ENCODE measurements around the gene POLA2.

POLA2 gene

DNA sequence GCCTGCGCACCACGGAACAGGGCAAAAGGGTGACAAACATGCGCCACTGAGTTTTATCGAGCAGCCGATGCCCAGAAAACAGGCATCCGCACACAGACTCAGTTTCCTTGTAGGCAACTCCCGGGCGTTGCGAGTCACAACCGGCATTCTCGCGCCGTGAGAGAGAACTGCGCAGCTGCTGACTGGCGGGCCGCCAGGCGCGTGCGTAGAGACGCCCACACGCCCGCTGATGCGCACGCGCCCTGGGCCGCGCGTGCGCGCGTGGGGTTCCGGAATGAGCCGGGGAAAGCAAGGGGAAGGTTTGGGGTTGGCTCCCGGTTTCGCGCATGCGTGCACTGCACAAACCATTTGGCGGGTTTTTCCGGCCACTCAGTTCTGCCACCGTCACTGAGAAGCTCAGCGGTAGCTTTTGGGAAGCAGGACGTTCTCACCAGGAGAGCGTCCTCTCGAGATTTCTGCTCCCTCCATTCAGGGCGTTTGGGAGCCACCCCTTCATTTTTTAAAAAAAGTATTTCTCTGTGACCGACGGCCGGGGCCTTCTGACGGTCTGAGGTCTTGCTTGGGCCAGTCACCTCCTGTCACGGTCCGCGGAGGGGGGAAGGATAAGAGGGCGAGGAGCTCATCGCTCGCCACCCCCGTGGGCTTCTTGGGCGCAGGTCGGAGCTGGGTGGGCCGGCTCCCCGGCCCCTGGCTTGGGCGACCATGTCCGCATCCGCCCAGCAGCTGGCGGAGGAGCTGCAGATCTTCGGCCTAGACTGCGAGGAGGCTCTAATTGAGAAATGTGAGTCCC is at the start of gene POLA2:
POLA2 (plus strand) TSS at position 372 of the 790 bp plus-strand sequence; CDS start at position 703, 331 bp downstream.
- TF ChIP-seq MYC (IDR thresholded peaks at IDR 0.05; ENCODE audit: low read depth, low read length): peak; percentile 89
- TF ChIP-seq, protein P1, sequence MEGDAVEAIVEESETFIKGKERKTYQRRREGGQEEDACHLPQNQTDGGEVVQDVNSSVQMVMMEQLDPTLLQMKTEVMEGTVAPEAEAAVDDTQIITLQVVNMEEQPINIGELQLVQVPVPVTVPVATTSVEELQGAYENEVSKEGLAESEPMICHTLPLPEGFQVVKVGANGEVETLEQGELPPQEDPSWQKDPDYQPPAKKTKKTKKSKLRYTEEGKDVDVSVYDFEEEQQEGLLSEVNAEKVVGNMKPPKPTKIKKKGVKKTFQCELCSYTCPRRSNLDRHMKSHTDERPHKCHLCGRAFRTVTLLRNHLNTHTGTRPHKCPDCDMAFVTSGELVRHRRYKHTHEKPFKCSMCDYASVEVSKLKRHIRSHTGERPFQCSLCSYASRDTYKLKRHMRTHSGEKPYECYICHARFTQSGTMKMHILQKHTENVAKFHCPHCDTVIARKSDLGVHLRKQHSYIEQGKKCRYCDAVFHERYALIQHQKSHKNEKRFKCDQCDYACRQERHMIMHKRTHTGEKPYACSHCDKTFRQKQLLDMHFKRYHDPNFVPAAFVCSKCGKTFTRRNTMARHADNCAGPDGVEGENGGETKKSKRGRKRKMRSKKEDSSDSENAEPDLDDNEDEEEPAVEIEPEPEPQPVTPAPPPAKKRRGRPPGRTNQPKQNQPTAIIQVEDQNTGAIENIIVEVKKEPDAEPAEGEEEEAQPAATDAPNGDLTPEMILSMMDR (IDR thresholded peaks at IDR 0.05; ENCODE audit: low read depth, low read length): no peak
- TF ChIP-seq, protein P2, sequence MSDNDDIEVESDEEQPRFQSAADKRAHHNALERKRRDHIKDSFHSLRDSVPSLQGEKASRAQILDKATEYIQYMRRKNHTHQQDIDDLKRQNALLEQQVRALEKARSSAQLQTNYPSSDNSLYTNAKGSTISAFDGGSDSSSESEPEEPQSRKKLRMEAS (IDR thresholded peaks at IDR 0.05; ENCODE audit: low read depth, low read length): peak; percentile 90
- TF ChIP-seq POLR2A (IDR thresholded peaks at IDR 0.05; ENCODE audit: extremely low read depth, insufficient read length): peak; percentile 93
- peak within 1 kb of the TSS; percentile 97 for H3K4me3 ChIP-seq (ENCODE audit: low read depth, low read length)
- peak; percentile 97 for DNase-seq (ENCODE audit: low read depth)

DNA sequence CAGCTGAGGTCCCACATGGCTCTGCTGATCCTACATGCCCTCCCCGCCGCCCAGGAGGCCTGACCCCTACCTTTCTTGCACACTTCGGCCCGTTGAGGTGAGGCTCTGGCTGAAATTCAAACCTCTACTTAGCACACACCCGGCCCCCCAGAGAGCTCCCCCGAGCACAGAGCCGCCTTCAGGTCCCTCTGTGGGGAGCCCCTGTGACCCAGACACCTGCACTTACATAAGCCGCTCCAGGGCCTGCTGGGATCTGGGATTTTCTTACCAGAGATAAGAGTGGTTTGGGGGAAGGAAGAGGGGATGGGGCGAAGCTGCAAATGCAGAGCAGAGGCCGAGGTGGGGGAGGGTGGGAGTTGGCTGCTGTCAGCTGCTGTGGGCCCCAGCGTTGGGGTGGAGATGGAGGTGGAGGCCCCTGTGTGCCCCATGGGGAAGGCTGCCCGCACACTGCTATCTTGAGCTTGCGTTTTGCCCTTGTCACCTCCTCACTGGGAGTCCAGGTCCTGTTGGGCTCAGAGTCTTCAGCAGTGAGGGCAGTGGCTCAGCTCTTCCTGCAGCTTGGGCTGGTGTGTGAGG is 49.4 kb upstream of the POLA2 start:
- peak; percentile 88 for DNase-seq (ENCODE audit: low read depth)
- H3K4me3 ChIP-seq (ENCODE audit: low read depth, low read length): no peak overlapping the region
- no peak for TF ChIP-seq MYC (IDR thresholded peaks at IDR 0.05; ENCODE audit: low read depth, low read length)
- TF ChIP-seq POLR2A (IDR thresholded peaks at IDR 0.05; ENCODE audit: extremely low read depth, insufficient read length): peak; percentile 18
- TF ChIP-seq, protein P2 (IDR thresholded peaks at IDR 0.05; ENCODE audit: low read depth, low read length): no peak
- TF ChIP-seq, protein P1 (IDR thresholded peaks at IDR 0.05; ENCODE audit: low read depth, low read length): no peak

- H3K4me3 ChIP-seq (ENCODE audit: low read depth, low read length): peak overlapping the region; percentile 74
- DNase-seq (ENCODE audit: low read depth): peak; percentile 98
- TF ChIP-seq, protein P2 (IDR thresholded peaks at IDR 0.05; ENCODE audit: low read depth, low read length): peak; percentile 80
- peak; percentile 91 for TF ChIP-seq MYC (IDR thresholded peaks at IDR 0.05; ENCODE audit: low read depth, low read length)
- TF ChIP-seq POLR2A (IDR thresholded peaks at IDR 0.05; ENCODE audit: extremely low read depth, insufficient read length): peak; percentile 30
- TF ChIP-seq, protein P1 (IDR thresholded peaks at IDR 0.05; ENCODE audit: low read depth, low read length): no peak
These were observed 48.2 kb upstream of the POLA2 start for GRCh38 chr11:65213322-65214211.

DNA sequence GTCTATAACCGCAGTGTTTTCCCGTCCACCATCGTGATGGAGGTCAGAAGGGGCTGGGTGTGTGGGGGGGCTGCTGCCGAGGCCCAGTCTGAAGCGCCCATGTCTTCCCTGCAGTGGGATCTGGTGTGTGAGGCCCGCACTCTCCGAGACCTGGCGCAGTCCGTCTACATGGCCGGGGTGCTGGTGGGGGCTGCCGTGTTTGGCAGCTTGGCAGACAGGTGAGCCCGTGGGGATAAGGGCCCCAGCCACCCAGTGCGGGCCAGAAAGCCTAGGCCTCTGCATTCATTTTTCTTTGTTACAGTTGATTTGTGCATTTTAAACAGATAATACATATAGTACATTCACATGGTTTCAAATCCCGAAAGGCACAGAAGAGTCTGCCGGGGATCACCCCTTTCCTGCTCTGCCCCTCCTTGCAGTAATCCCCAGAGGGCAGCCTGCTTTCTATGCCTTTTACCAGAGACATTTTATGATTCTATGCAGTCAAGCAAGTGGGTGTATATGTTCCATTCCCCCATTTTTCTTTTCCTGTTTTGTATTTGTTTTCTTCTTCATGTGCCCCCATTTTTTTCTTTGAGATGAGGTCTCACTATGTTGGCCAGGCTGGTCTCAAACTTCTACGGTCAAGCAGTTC is 47.4 kb upstream of the POLA2 start:
- DNase-seq (ENCODE audit: low read depth): peak; percentile 67
- peak overlapping the region; percentile 74 for H3K4me3 ChIP-seq (ENCODE audit: low read depth, low read length)
- TF ChIP-seq MYC (IDR thresholded peaks at IDR 0.05; ENCODE audit: low read depth, low read length): no peak
- TF ChIP-seq, protein P2 (IDR thresholded peaks at IDR 0.05; ENCODE audit: low read depth, low read length): no peak
- no peak for TF ChIP-seq POLR2A (IDR thresholded peaks at IDR 0.05; ENCODE audit: extremely low read depth, insufficient read length)
- TF ChIP-seq, protein P1 (IDR thresholded peaks at IDR 0.05; ENCODE audit: low read depth, low read length): no peak
